ENCODE results near the gene CD38. TPM values are rescaled to one million over a fixed set of nuclear protein-coding genes. Genes with fewer than 3 reads are reported as not detected.

The CD38 gene
- total RNA-seq, 3 donors from 2014 or later = 2.0 to 47.2 (median 2.6) TPM

- DNase-seq (ENCODE audit: low spot score in 2 of 2) = no peak
- Histone ChIP-seq H3K27ac (no peak overlapping the region), H3K36me3 (no peaks in the 10 kb centered on the region), H3K9me3 (no peaks in the 10 kb centered on the region), H3K4me1 (no peaks in the 10 kb centered on the region), H3K27me3 (no peaks in the 10 kb centered on the region), H3K4me3 (no peak overlapping the region)
- intact Hi-C loops (cut with DNase I; ENCODE audit: low total_unique reads) = loop anchor here (5.0 kb wide), 1 partner anchor 1910 kb away; the partner anchor contains the start of genes DCAF16 and NCAPG
- TF ChIP-seq, protein P1, sequence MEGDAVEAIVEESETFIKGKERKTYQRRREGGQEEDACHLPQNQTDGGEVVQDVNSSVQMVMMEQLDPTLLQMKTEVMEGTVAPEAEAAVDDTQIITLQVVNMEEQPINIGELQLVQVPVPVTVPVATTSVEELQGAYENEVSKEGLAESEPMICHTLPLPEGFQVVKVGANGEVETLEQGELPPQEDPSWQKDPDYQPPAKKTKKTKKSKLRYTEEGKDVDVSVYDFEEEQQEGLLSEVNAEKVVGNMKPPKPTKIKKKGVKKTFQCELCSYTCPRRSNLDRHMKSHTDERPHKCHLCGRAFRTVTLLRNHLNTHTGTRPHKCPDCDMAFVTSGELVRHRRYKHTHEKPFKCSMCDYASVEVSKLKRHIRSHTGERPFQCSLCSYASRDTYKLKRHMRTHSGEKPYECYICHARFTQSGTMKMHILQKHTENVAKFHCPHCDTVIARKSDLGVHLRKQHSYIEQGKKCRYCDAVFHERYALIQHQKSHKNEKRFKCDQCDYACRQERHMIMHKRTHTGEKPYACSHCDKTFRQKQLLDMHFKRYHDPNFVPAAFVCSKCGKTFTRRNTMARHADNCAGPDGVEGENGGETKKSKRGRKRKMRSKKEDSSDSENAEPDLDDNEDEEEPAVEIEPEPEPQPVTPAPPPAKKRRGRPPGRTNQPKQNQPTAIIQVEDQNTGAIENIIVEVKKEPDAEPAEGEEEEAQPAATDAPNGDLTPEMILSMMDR (IDR thresholded peaks at IDR 0.05) = no peak
Observed at GRCh38 chr4:15901998-15902397, 123.9 kb downstream of the CD38 start.

DNA sequence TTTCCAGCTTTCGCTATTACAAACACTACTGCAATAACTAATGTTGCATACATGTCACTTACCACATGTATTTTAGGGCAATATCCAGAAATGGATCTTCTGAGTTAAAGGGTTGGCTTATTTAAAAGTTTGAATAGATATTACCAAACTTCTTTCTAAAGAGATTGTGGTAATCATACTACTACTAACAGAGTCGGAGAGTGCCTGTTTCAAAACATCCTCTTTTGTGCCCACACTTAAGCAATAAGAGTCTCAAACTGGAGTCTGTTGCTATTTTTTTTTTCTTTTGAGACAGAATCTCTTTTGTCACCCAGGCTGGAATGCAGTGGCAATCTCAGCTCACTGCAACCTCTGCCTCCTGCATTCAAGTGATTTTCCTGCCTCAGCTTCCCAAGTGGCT is 124.6 kb downstream of the CD38 start:
- Histone ChIP-seq H3K27me3 (no peaks in the 10 kb centered on the region), H3K36me3 (no peaks in the 10 kb centered on the region), H3K27ac (no peak overlapping the region), H3K4me1 (no peaks in the 10 kb centered on the region), H3K9me3 (no peaks in the 10 kb centered on the region), H3K4me3 (no peak overlapping the region)
- TF ChIP-seq POLR2A (IDR thresholded peaks at IDR 0.05) (no peak), POLR2AphosphoS5 (IDR thresholded peaks at IDR 0.05) (no peak)
- TF ChIP-seq, protein P1 (IDR thresholded peaks at IDR 0.05) = no peak
- no peak for DNase-seq (ENCODE audit: low spot score in 2 of 2)
- intact Hi-C loops (cut with DNase I; ENCODE audit: low total_unique reads) = loop anchor here (5.0 kb wide), 1 partner anchor 1910 kb away; the partner anchor contains the start of genes DCAF16 and NCAPG

Other genes with a start within 250 kb of the CD38 start
- 100 to 1,000 TPM; 178 to 231 (median 202) TPM for gene FBXL5, start 123.0 kb upstream of the CD38 start, total RNA-seq
- gene FAM200B, start 96.5 kb upstream of the CD38 start, total RNA-seq = 10 to 100 TPM; 34.7 to 66.9 (median 55.9) TPM
- 10 to 100 TPM in 1 of 3 donors, 1 to 10 TPM in 2; 6.4 to 16.6 (median 7.5) TPM for gene BST1, start 75.3 kb upstream of the CD38 start, total RNA-seq
- under 1 TPM in 1 of 3 donors, not detected in 2; 0.73 TPM for gene FGFBP1, start 160.4 kb downstream of the CD38 start, total RNA-seq
- 1 to 10 TPM; 3.4 to 6.4 (median 6.2) TPM for gene FGFBP2, start 184.8 kb downstream of the CD38 start, total RNA-seq